ENCODE results near the gene CLCF1. TPM values are rescaled to one million over a fixed set of nuclear protein-coding genes. Genes with fewer than 3 reads are reported as not detected.
A peak's percentile ranks its signal among the peaks of the same experiment; 100 is the strongest.

CLCF1 gene
- total and polyA plus RNA-seq, 2 donors (not counting 3 experiments of a cell fraction or from before 2014, with no cell fraction given) = 5.8 to 6.5 TPM

- Histone ChIP-seq H3K4me2 (ENCODE audit: insufficient read depth, low read length) (no peak overlapping the region), H4K20me1 (replicated peaks; ENCODE audit: control insufficient read depth, extremely low read depth, insufficient read depth, low read length) (no peaks in the 10 kb centered on the region), H3K9me1 (replicated peaks; ENCODE audit: control insufficient read depth, extremely low read depth, insufficient read depth, low read length) (no peaks in the 10 kb centered on the region), H3K4me3 (replicated peaks in 1 of 3; ENCODE audit: insufficient read depth in 1 of 3, low read depth in 1 of 3, low read length in 3 of 3) (no peak overlapping the region), H3K79me2 (ENCODE audit: control insufficient read depth, insufficient read depth, low read length) (peaks cover 4% of the 10 kb centered on the region), H3K27me3 (ENCODE audit: control insufficient read depth in 2 of 2, insufficient read depth in 2 of 2, low read length in 2 of 2) (no peaks in the 10 kb centered on the region), H3K9me3 (replicated peaks; ENCODE audit: control insufficient read depth, insufficient read depth, low read length) (no peaks in the 10 kb centered on the region), H3K36me3 (ENCODE audit: control insufficient read depth in 2 of 2, extremely low read depth in 1 of 2, insufficient read depth in 2 of 2, low read length in 2 of 2) (no peaks in the 10 kb centered on the region), H3K9ac (replicated peaks; ENCODE audit: extremely low read depth, insufficient read depth, low read length) (no peak overlapping the region), H3K4me1 (ENCODE audit: control insufficient read depth, extremely low read depth, insufficient read depth, low read length) (peaks cover 47% of the 10 kb centered on the region), H3K27ac (ENCODE audit: insufficient read depth, low read depth, low read length) (peak overlapping the region; percentile 78), H2AFZ (ENCODE audit: low read depth, low read length) (no peak overlapping the region)
- intact Hi-C loops (cut with micrococcal nuclease) (no loop called here), dilution Hi-C loops (cut with MboI; ENCODE audit: extremely low pct_ligation_motif_present, low sequenced_read_pairs) (no loop called here)
- DNase-seq (ENCODE audit: low read depth, low spot score) (no peak), FAIRE-seq (no peak)
- no peak for TF ChIP-seq MYC (IDR thresholded peaks at IDR 0.05; ENCODE audit: low read depth, low read length)
- no peak for TF ChIP-seq FOS (IDR thresholded peaks at IDR 0.05; ENCODE audit: borderline replicate concordance, insufficient read depth, low read length)
- no peak for TF ChIP-seq MAX (IDR thresholded peaks at IDR 0.05; ENCODE audit: insufficient read depth, insufficient read length)
- TF ChIP-seq CTCF (IDR thresholded peaks at IDR 0.05; ENCODE audit: extremely low read depth in 1 of 2, insufficient read depth in 1 of 2, low read depth in 1 of 2, low read length in 2 of 2) = no peak
- TF ChIP-seq POLR2AphosphoS5 (IDR thresholded peaks at IDR 0.05; ENCODE audit: insufficient read depth, low read depth, low read length) = no peak
- TF ChIP-seq POLR2A (IDR thresholded peaks at IDR 0.05; ENCODE audit: low read depth, low read length) = no peak
- no peak for TF ChIP-seq GATA2 (IDR thresholded peaks at IDR 0.05; ENCODE audit: insufficient read depth, insufficient read length, low read depth, low read length)
- TF ChIP-seq EZH2 (IDR thresholded peaks at IDR 0.05; ENCODE audit: borderline replicate concordance, low read depth, low read length, severe bottlenecking) = no peak
- TF ChIP-seq JUN (IDR thresholded peaks at IDR 0.05; ENCODE audit: borderline replicate concordance, insufficient read depth, insufficient read length, low read depth) = no peak
- POLR2A ChIA-PET = interaction anchor here (1.1 kb wide), 1 partner anchor 18 kb away, joined by 3 read pairs; the partner anchor contains the start of gene CLCF1
- CTCF ChIA-PET = interaction anchor here (0.6 to 15.0 kb wide), 4 partner anchors 10 to 66 kb away, joined by 3 to 1051 read pairs (median 10); partner anchors contain the start of genes ANKRD13D, CLCF1 and PPP1CA
- BruUV-seq (replicated peaks) = no TSS peak
These were observed 17.5 kb downstream of the CLCF1 start for GRCh38 chr11:67355794-67356386.

Data from endothelial cell of umbilical vein (primary cell).